HepG2 (cell line): Measurements from ENCODE around the gene FCMR. TPM values are rescaled to one million over a fixed set of nuclear protein-coding genes. Genes with fewer than 3 reads are reported as not detected.

Experiments
- ARID4A ChIP-seq: sonication (generic); formaldehyde crosslinking; IDR thresholded peaks from 2 replicates; pipeline ENCODE4 v1.5.0; 2020; ENCODE audit warnings: mild to moderate bottlenecking, missing genetic modification reagents, borderline replicate concordance
- BCL6 ChIP-seq: IDR thresholded peaks from 2 replicates; pipeline ENCODE4 v1.6.1; 2016; ENCODE audit warnings: missing genetic modification reagents, missing compliant biosample characterization
- CTCF ChIP-seq: sonication (generic); formaldehyde crosslinking; IDR thresholded peaks from 2 replicates; pipeline ENCODE4 v1.5.0; 2020; ENCODE audit warnings: mild to moderate bottlenecking, missing genetic modification reagents, moderate library complexity
- ESRRA ChIP-seq: sonication (generic); formaldehyde crosslinking; IDR thresholded peaks from 2 replicates; pipeline ENCODE4 v1.5.1; 2020; ENCODE audit warnings: mild to moderate bottlenecking, low read depth, missing genetic modification reagents
- HES4 ChIP-seq: sonication (generic); formaldehyde crosslinking; IDR thresholded peaks from 2 replicates; pipeline ENCODE4 v1.9.0; 2021; ENCODE audit warnings: mild to moderate bottlenecking, missing genetic modification reagents, borderline replicate concordance
- HHEX ChIP-seq: IDR thresholded peaks from 2 replicates; pipeline ENCODE4 v1.6.1; 2016; ENCODE audit warnings: control low read depth
- MEIS1 ChIP-seq: sonication (generic); formaldehyde crosslinking; IDR thresholded peaks from 2 replicates; pipeline ENCODE4 v1.9.0; 2021; ENCODE audit warnings: mild to moderate bottlenecking, missing genetic modification reagents, moderate library complexity, borderline replicate concordance
- MTERF4 ChIP-seq: sonication (generic); formaldehyde crosslinking; IDR thresholded peaks from 2 replicates; pipeline ENCODE4 v1.8.0; 2023; ENCODE audit warnings: mild to moderate bottlenecking, missing genetic modification reagents
- MTF2 ChIP-seq: sonication (generic); formaldehyde crosslinking; IDR thresholded peaks from 2 replicates; pipeline ENCODE4 v1.5.0; 2020; ENCODE audit warnings: missing genetic modification reagents, borderline replicate concordance
- WIZ ChIP-seq: sonication (generic); formaldehyde crosslinking; IDR thresholded peaks from 2 replicates; pipeline ENCODE4 v1.5.1; 2020; ENCODE audit warnings: mild to moderate bottlenecking, missing genetic modification reagents
- ZEB1 ChIP-seq: IDR thresholded peaks from 2 replicates; pipeline ENCODE4 v1.6.1; 2012; ENCODE audit warnings: mild to moderate bottlenecking, low read depth, inconsistent platforms; ENCODE audit not compliant: insufficient replicate concordance
- ZFP1 ChIP-seq: IDR thresholded peaks from 2 replicates; pipeline ENCODE4 v1.6.1; 2016
- ZFP36L2 ChIP-seq: sonication (generic); formaldehyde crosslinking; IDR thresholded peaks from 2 replicates; pipeline ENCODE4 v1.4.0; 2020; ENCODE audit warnings: missing genetic modification reagents
- ZMYM3 ChIP-seq: sonication (generic); formaldehyde crosslinking; IDR thresholded peaks from 2 replicates; pipeline ENCODE4 v1.5.1; 2020; ENCODE audit warnings: mild to moderate bottlenecking, missing genetic modification reagents
- ZNF12 ChIP-seq: sonication (generic); formaldehyde crosslinking; IDR thresholded peaks from 2 replicates; pipeline ENCODE4 v1.5.0; 2020; ENCODE audit warnings: missing genetic modification reagents
- ZNF552 ChIP-seq: sonication (generic); formaldehyde crosslinking; IDR thresholded peaks from 2 replicates; pipeline ENCODE4 v1.9.0; 2022; ENCODE audit warnings: missing genetic modification reagents, mild to moderate bottlenecking, borderline replicate concordance
- ZNF800 ChIP-seq: sonication (generic); formaldehyde crosslinking; IDR thresholded peaks from 2 replicates; pipeline ENCODE4 v1.4.0; 2020; ENCODE audit warnings: missing genetic modification reagents
- ZSCAN22 ChIP-seq: sonication (generic); formaldehyde crosslinking; IDR thresholded peaks from 2 replicates; pipeline ENCODE4 v1.4.0; 2020; ENCODE audit warnings: mild to moderate bottlenecking, missing genetic modification reagents
- ZSCAN30 ChIP-seq: sonication (generic); formaldehyde crosslinking; IDR thresholded peaks from 2 replicates; pipeline ENCODE4 v1.5.0; 2020; ENCODE audit warnings: mild to moderate bottlenecking, missing genetic modification reagents
- polyA plus RNA-seq, 8 experiments: library from polyadenylated mRNA; depleted of rRNA in 3 of 8; stranded (reverse) in 7 of 8; unstranded in 1 of 8; fragments of >200 nt; fragmentation: Illumina TruSeq in 4 of 8; extraction: Trizol in 4 of 8; gene quantifications; 2 replicates each; pipeline versions ENCODE4 v1.2.1 to v1.2.3, GENCODE V29; 2011 to 2016; ENCODE audit warnings: low read depth in 4 of 8, missing spikeins in 1 of 8, mixed read lengths in 1 of 8; ENCODE audit not compliant: insufficient read depth in 1 of 8
- total RNA-seq, 5 experiments: library from RNA; depleted of rRNA; stranded (reverse); fragments of >200 nt; fragmentation: Illumina TruSeq; extraction: Trizol; gene quantifications; 2 replicates each; pipeline ENCODE4 v1.2.3, GENCODE V29; 2016; ENCODE audit warnings: low read depth in 1 of 5

Gene FCMR
- total and polyA plus RNA-seq, 2 of the 13 experiments (the other 11 are each of a cell fraction or from before 2014, with no cell fraction given) = not detected

GRCh38 chr1:206912445-206913095 lies 9.2 kb downstream of the FCMR start (continued):
- TF ChIP-seq CTCF (CRISPR knock-in tag) (peak; percentile 82), HES4 (CRISPR knock-in tag) (no peak), ZFP36L2 (CRISPR knock-in tag) (no peak), MTF2 (CRISPR knock-in tag) (0 out of 2 replicates have a peak, but pooled peaks have one; percentile 39), ZNF552 (CRISPR knock-in tag) (no peak), MEIS1 (CRISPR knock-in tag) (no peak), ZNF12 (CRISPR knock-in tag) (no peak), WIZ (no peak), ZMYM3 (CRISPR knock-in tag) (no peak), ZFP1 (CRISPR knock-in tag) (no peak), BCL6 (CRISPR knock-in tag) (no peak), ARID4A (CRISPR knock-in tag) (no peak), ESRRA (CRISPR knock-in tag) (no peak), HHEX (CRISPR knock-in tag) (0 out of 2 replicates have a peak, but pooled peaks have one; percentile 12), ZNF800 (CRISPR knock-in tag) (no peak), ZEB1 (no peak), ZSCAN30 (CRISPR knock-in tag) (no peak), ZSCAN22 (CRISPR knock-in tag) (no peak), MTERF4 (CRISPR knock-in tag) (no peak)
